GM19468 (cell line): ENCODE measurements around the gene LBX1.

Source experiments
- ATAC-seq: cut with Tn5 transposase; IDR thresholded peaks from one replicate; pipeline ENCODE4 v1.9.1; 2021; ENCODE audit warnings: mild to moderate bottlenecking, moderate library complexity, moderate number of reproducible peaks; ENCODE audit not compliant: unreplicated experiment; ENCODE audit errors: extremely low read depth

The LBX1 gene

GRCh38 chr10:101244321-101245050, 15.2 kb upstream of the LBX1 start:
- no peak for ATAC-seq

- no peak for ATAC-seq
Measured at GRCh38 chr10:101241840-101242707, 12.8 kb upstream of the LBX1 start.

GRCh38 chr10:101238732-101239105, 9.5 kb upstream of the LBX1 start:
- no peak for ATAC-seq

DNA sequence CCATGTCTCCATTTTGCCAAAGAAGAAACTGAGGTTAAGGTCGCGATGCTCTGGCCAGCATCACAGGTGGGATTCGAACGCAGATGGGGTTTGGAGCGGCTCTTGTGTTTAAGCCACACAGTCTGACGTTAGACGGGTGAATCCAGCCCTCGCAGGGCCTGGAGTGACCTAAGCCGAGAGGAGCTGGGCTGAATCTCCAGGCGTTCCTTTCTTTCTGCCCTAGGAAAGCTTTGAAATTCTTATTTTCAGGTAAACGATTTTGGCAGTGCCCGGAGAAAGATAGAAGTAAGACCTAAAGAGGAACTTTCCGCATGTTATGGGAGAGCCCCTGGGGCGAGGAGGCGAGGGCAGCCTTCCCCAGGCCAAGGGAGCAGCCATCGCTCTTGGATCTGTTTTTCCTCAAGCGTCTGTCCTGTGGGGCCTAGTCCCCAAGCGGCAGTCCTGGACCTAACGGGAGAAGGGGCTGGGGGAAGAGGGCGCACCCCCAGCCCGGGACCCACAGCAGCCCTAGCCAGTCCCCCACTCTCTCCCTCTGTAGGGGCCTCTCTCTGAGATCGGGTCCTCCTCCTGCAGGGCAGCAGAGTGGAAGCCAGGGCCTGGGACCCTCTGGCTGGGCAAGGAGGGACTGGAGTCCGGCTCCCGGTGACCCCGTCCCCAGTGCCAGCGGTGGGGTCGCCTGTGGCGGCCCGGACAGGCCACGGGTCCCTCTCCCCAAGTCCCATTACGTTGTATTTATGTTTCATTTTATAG, 8.9 kb upstream of the LBX1 start:
- no peak for ATAC-seq

DNA sequence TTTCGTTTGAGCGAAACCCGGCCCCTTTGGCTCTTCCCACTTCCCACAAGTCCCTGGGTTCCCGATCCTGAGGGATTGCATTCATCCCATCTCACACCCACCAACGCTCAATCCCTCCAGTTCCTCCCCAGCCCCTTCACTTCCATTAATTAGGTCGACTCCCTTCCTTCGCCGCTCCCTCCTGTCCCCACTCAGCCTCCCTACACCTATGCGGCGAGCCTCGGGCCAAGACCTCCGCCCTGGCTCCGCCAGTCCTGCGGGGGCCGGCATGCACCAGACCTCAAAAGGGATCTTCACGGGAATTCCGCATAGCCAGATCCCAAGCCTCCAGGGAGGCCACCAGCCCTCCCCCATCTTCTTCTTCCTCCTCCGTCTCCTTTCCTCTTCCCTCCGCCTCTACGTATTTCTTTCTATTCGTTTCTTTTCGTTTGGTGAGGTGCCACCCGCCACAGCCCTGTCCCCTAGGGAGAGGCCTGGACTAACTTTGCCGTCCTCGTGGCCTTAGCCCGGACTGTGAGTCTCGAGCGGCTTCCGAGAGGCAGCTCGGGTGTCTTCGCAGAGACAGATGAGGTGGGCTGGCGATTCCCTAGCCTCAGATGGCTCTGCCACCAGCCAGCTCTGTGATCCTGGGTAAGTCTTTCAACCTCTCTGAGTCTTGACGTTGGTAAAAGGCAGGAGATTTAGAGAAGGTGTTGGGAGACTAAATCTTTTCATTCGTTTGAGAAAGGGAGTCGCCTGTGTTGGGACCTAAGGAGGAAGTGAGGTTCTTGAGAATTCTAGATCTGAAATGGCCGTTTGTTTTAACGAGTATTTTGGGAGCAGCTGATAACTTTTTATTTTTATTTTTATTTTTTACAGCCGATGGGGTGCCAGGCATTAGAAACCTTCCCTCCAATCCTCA, 8.1 kb upstream of the LBX1 start:
- ATAC-seq: no peak

DNA sequence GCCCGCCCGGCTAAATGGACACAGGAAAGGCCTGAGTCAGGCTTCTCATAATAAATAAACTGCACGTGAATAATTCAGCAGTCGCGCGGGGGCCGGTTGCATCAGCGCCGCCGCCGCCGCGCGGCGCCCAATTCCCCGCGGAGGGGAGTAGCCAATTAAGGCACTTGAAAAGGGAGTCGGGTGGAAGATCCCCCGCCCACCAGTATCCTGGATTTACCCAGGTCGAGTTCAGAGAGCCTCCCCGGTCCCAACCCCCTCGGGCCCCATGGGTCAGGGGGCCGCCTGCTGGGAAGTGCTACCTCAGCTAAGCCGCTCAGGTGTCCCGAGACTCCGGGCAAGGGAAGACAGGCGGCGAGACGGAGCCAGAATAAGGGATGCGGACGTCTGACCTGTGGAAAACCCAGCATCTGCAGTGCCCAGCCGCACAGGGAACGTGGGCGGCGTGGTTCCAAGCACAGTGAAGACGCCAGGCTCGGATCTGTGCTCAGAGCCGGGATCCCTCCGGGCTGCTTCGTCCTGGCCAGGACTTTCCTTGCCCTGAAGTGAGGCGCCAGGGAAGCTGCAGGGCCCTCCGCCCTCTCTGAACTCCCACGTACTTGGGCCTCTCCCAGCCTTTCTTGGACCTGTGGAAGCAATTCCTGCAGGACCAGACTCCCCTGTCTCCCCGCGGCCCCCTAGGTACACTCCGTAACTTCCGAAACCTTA, 7.3 kb upstream of the LBX1 start:
- ATAC-seq: no peak

DNA sequence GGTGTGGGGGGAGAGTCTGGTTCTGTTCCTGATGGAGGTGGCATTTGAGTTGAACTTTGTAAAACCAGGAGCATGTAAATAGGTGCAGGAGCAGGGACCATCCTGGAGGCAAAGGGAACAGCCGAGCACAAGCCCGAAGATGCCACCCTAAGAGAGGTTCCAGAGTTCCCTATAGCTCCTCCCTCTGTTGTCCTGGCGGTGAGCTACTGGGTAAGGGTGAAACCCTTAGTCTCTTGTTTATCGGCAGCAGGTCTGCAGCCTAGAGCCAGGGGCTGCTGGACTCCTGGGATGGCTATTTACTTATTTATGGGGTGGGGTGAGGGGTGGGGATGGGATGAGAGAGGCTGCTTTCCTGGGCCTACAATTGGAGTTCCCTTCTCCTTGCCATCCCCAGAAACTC, 6.5 kb upstream of the LBX1 start:
- ATAC-seq: no peak

DNA sequence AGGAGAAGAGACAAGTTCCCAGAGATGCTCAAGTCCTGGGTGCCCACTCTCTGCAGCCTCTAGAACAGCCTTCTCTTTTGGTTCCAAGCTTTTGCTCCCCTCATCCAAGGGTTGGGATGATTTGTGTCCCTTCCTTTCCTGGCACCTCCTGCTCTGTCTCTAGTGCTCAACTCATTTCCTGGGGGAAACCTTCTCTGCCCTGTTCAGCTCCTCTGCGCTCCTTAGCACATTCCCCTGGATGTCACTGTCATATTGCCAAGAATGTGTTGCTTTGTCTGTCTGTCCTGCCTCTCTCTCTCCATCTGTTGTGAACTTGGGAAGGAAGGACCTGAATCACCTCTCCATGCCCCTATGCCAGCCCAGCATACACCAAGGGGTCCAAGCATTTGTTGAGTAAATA, 5.1 kb upstream of the LBX1 start:
- ATAC-seq: no peak

DNA sequence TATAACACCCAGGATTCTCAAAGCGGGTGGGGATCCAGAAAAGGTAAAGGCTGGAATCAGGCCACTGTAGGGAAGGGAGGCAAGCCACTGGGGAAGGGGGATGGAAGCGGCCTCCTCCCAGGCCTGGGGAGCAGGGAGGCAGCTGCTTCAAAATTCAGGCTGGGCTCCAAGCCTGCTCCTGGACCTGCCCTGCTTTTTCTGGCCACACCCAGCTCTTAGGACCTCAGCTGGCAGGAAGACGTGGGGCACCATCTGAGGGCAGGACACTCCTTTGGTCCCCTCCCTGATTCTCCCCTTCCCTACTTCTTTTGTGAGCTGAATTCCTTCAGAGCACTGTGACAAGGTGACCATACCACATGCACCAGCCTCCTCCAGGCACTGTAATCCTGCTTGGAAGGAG, 4.6 kb upstream of the LBX1 start:
- ATAC-seq: no peak

DNA sequence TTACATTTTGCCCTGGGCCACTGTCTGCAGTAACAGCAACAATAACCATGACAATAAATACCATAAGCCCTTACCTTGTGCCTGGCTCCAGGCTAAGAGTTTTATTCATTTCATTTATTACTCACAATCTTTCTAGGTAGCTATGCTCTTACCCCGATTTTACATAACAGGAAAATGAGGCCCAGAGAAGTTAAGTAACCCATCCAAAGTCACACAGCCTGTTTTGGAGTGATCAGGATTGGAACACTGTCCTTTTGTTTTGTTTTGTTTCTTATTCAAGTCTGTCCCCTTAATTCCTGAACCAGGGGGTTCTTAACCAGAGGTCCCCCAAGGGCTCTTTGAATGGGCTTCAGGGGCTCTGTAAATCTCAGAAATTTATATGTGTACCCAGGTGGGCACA, 4.2 kb upstream of the LBX1 start:
- no peak for ATAC-seq

DNA sequence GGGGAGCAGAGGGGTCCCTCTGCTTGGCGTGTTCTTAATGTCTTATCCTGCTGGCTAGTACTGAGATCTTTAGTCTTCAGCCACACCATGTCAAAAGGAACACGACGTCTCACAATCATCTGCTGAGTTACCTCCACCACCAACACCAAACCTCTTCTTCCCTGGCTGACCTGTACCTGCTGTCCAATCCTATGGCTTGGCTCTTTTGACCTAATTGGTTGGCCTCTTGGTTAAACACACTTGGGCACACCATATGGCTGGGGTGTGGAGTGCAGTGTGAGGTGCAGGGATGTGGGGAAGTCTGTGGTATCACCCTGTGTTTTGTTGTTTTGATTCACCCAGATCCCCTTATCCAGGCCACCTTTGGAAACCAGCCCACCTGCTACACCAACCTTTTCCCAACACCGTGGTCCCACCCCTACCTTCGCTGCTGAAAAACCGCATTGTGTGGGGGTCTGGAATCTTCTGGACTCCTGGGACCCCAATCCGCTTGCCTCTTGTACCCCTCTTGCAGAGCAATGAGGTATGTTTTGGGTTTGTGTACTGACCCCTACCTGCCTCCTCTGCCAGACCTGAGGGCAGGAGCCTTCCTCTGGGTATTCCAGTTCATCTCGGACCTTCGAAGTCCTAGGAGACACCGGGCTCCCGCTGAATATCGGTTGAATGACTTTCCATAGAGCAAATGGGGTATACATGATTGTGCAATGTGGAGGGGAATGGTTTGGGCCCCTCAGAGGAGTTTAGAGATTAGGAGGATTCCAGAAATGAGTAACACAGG, 2.8 kb upstream of the LBX1 start:
- ATAC-seq: no peak

DNA sequence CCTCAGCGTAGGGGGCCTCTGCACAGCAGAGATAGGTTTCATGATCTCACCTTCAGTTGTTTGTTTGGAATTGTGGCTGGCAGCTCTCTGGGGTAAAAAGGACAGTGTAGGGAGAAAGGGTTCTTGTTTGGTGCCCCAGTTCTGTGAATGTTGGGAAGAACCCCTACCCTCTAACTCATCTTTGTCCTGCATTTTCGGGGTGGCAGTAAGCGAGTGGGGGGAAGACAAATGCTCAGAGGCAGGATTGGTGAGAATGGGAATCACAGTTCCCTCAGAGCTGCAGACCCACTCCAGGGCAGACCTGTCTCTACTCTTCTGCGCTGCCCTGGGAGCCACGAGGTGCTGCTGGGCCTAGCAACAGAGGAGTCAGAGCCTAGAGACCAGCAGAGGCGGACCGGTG, 1.8 kb upstream of the LBX1 start:
- no peak for ATAC-seq

- ATAC-seq: no peak
Measured at GRCh38 chr10:101230183-101230917, 1.1 kb upstream of the LBX1 start.

DNA sequence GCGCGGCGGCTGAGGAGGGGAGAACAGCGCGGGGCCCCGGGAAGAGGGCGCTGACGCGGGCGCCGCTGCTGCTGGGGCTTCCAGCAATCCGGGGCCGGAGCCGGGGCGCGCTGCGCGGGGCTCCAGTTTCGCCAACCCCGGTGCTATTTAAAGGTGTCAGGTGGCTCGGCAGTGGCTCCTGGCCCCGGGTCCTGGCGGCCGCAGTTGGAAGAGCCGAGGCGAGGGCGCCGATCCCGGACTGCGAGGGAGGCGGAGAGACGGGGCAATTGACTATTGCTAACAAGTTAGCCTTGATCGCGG, 347 bp downstream of the LBX1 start:
- ATAC-seq: no peak

- ATAC-seq: no peak
Measured at GRCh38 chr10:101228153-101228965, 904 bp downstream of the LBX1 start.

- ATAC-seq: no peak
Measured at GRCh38 chr10:101227429-101228152, 1.7 kb downstream of the LBX1 start.
